C4-2B (cell line): Measurements from ENCODE around the gene RCVRN.

Experiments used
- ZFX ChIP-seq: fragments of 450-650 bp; IDR thresholded peaks from 2 replicates; pipeline ENCODE4 v1.6.1; 2017
- TF ChIP-seq, protein P1 (sequence below): fragments of 450-650 bp; conservative IDR thresholded peaks from 2 replicates; pipeline ENCODE4 v1.5.1; 2017; ENCODE audit warnings: mild to moderate bottlenecking

DNA sequence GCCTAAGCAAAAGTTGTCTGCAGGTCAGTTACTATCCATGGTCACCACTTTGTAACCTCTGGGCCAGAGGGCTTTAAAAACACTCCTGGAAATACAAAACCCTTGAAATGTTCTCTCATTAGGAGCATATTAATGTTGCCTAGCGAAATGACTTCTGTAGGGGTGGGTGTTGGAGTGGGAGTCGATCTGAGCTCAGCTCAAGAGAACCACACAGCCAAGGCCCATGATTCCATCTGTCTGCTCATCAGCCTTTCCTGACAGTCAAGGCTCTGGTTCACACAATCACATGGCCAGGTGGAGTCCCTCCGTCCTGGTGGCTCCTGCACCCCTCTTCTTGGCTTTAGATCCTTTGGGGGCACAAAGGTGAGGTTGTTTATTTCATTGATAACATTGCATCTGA lies 26.7 kb downstream of the RCVRN start:
- TF ChIP-seq, protein P1, sequence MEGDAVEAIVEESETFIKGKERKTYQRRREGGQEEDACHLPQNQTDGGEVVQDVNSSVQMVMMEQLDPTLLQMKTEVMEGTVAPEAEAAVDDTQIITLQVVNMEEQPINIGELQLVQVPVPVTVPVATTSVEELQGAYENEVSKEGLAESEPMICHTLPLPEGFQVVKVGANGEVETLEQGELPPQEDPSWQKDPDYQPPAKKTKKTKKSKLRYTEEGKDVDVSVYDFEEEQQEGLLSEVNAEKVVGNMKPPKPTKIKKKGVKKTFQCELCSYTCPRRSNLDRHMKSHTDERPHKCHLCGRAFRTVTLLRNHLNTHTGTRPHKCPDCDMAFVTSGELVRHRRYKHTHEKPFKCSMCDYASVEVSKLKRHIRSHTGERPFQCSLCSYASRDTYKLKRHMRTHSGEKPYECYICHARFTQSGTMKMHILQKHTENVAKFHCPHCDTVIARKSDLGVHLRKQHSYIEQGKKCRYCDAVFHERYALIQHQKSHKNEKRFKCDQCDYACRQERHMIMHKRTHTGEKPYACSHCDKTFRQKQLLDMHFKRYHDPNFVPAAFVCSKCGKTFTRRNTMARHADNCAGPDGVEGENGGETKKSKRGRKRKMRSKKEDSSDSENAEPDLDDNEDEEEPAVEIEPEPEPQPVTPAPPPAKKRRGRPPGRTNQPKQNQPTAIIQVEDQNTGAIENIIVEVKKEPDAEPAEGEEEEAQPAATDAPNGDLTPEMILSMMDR: no peak
- TF ChIP-seq ZFX: no peak
